CD4-positive, CD25-positive, alpha-beta regulatory T cell (primary cell): ENCODE measurements around the gene SLC20A1. TPM values are rescaled to one million over a fixed set of nuclear protein-coding genes. Genes with fewer than 3 reads are reported as not detected.

Source experiments
- polyA plus RNA-seq, 4 donors: library from polyadenylated mRNA; unstranded; fragments of 300-500 nt; fragmentation: Illumina TruSeq; gene quantifications; one replicate each; pipeline ENCODE4 v1.2.3, GENCODE V29; 2021
- total RNA-seq: library from RNA; stranded (reverse); gene quantifications from one replicate; pipeline ENCODE4 v1.2.3, GENCODE V29; 2022

SLC20A1 gene
- total and polyA plus RNA-seq, 5 donors from 2014 or later = 18.1 to 130 (median 24.9) TPM

Other genes with a start within 250 kb of the SLC20A1 start
- gene RGPD8, start 212.3 kb upstream of the SLC20A1 start, total RNA-seq = 48.1 TPM
- 1 to 10 TPM; 1.9 to 3.6 (median 2.3) TPM for gene RGPD8, start 212.3 kb upstream of the SLC20A1 start, polyA plus RNA-seq
- 32.5 TPM for gene TTL, start 163.8 kb upstream of the SLC20A1 start, total RNA-seq
- gene TTL, start 163.8 kb upstream of the SLC20A1 start, polyA plus RNA-seq = 1 to 10 TPM; 2.0 to 6.3 (median 5.0) TPM
- 24.5 TPM for gene POLR1B, start 103.5 kb upstream of the SLC20A1 start, total RNA-seq
- 10 to 100 TPM; 14.3 to 34.4 (median 20.2) TPM for gene POLR1B, start 103.5 kb upstream of the SLC20A1 start, polyA plus RNA-seq
- gene CHCHD5, start 61.3 kb upstream of the SLC20A1 start, total RNA-seq = 18.2 TPM
- 10 to 100 TPM; 48.0 to 76.7 (median 70.0) TPM for gene CHCHD5, start 61.3 kb upstream of the SLC20A1 start, polyA plus RNA-seq
- gene NT5DC4, start 75.1 kb downstream of the SLC20A1 start, total RNA-seq = not detected
- gene NT5DC4, start 75.1 kb downstream of the SLC20A1 start, polyA plus RNA-seq = not detected
- gene CKAP2L, start 118.7 kb downstream of the SLC20A1 start, total RNA-seq = 3.4 TPM
- 1 to 10 TPM in 1 of 4 donors, under 1 TPM in 3; 0.43 to 1.5 (median 0.76) TPM for gene CKAP2L, start 118.7 kb downstream of the SLC20A1 start, polyA plus RNA-seq
- gene IL1A, start 138.6 kb downstream of the SLC20A1 start, total RNA-seq = 0.17 TPM
- gene IL1A, start 138.6 kb downstream of the SLC20A1 start, polyA plus RNA-seq = not detected
- 1.3 TPM for gene IL1B, start 190.8 kb downstream of the SLC20A1 start, total RNA-seq
- not detected for gene IL1B, start 190.8 kb downstream of the SLC20A1 start, polyA plus RNA-seq